Measurements from ENCODE around the gene PCDHGB5. TPM values are rescaled to one million over a fixed set of nuclear protein-coding genes. Genes with fewer than 3 reads are reported as not detected.

The PCDHGB5 gene
- total and polyA plus RNA-seq, 2 donors (not counting 3 experiments of a cell fraction or from before 2014, with no cell fraction given) = 10.1 to 14.4 TPM

DNA sequence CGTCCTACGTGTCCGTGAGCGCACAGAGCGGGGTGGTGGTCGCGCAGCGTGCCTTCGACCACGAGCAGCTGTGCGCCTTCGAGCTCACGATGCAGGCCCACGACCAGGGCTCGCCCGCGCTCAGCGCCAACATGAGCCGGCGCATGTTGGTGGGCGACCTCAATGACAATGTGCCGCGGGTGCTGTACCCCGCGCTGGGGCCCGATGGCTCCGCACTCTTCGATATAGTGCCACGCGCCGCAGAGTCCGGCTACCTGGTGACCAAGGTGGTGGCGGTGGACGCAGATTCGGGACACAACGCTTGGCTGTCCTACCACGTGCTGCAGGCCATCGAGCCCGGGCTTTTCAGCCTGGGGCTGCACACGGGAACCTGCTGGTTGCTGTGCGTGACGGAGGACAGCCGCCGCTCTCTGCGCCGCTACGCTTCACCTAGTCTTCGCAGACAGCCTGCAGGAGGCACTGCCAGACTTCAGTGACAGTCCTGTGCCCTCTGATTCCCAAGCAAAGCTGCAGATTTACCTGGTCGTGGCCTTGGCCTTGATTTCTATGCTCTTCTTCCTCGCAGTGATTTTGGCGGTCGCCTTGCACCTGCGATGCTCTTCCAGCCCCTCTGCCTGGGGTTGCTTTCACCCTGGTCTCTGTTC is 30.2 kb downstream of the PCDHGB5 start:
- BruUV-seq (replicated peaks) = no TSS peak
- H3K4me1 ChIP-seq (ENCODE audit: control insufficient read depth, extremely low read depth, insufficient read depth, low read length) = peaks cover 17% of the 10 kb centered on the region
- POLR2A ChIA-PET = no interaction called here
- dilution Hi-C loops (cut with MboI; ENCODE audit: extremely low pct_ligation_motif_present, low sequenced_read_pairs) = no loop called here
- intact Hi-C loops (cut with micrococcal nuclease) = no loop called here
- no peaks in the 10 kb centered on the region for H3K9me3 ChIP-seq (replicated peaks; ENCODE audit: control insufficient read depth, insufficient read depth, low read length)
- CTCF ChIA-PET = interaction anchor here (1.4 to 6.3 kb wide), 6 partner anchors 20 to 139 kb away, joined by 4 to 308 read pairs (median 36); partner anchors contain the start of genes PCDHGB6 and PCDHGC3
- no peak overlapping the region for H3K4me2 ChIP-seq (ENCODE audit: insufficient read depth, low read length)
- FAIRE-seq (no peak), DNase-seq (ENCODE audit: low read depth, low spot score) (no peak)
- no peak overlapping the region for H3K9ac ChIP-seq (replicated peaks; ENCODE audit: extremely low read depth, insufficient read depth, low read length)
- no peak for TF ChIP-seq GATA2 (IDR thresholded peaks at IDR 0.05; ENCODE audit: insufficient read depth, insufficient read length, low read depth, low read length)
- TF ChIP-seq EZH2 (IDR thresholded peaks at IDR 0.05; ENCODE audit: borderline replicate concordance, low read depth, low read length, severe bottlenecking) = no peak
- TF ChIP-seq POLR2AphosphoS5 (IDR thresholded peaks at IDR 0.05; ENCODE audit: insufficient read depth, low read depth, low read length) = no peak
- TF ChIP-seq MYC (IDR thresholded peaks at IDR 0.05; ENCODE audit: low read depth, low read length) = no peak
- TF ChIP-seq, protein P1, sequence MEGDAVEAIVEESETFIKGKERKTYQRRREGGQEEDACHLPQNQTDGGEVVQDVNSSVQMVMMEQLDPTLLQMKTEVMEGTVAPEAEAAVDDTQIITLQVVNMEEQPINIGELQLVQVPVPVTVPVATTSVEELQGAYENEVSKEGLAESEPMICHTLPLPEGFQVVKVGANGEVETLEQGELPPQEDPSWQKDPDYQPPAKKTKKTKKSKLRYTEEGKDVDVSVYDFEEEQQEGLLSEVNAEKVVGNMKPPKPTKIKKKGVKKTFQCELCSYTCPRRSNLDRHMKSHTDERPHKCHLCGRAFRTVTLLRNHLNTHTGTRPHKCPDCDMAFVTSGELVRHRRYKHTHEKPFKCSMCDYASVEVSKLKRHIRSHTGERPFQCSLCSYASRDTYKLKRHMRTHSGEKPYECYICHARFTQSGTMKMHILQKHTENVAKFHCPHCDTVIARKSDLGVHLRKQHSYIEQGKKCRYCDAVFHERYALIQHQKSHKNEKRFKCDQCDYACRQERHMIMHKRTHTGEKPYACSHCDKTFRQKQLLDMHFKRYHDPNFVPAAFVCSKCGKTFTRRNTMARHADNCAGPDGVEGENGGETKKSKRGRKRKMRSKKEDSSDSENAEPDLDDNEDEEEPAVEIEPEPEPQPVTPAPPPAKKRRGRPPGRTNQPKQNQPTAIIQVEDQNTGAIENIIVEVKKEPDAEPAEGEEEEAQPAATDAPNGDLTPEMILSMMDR (IDR thresholded peaks at IDR 0.05; ENCODE audit: extremely low read depth in 1 of 2, insufficient read depth in 1 of 2, low read depth in 1 of 2, low read length in 2 of 2) = no peak
- TF ChIP-seq, protein P2, sequence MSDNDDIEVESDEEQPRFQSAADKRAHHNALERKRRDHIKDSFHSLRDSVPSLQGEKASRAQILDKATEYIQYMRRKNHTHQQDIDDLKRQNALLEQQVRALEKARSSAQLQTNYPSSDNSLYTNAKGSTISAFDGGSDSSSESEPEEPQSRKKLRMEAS (IDR thresholded peaks at IDR 0.05; ENCODE audit: insufficient read depth, insufficient read length) = no peak
- no peak for TF ChIP-seq POLR2A (IDR thresholded peaks at IDR 0.05; ENCODE audit: low read depth, low read length)
- TF ChIP-seq JUN (IDR thresholded peaks at IDR 0.05; ENCODE audit: borderline replicate concordance, insufficient read depth, insufficient read length, low read depth) = no peak
- TF ChIP-seq FOS (IDR thresholded peaks at IDR 0.05; ENCODE audit: borderline replicate concordance, insufficient read depth, low read length) = no peak
- no peak overlapping the region for H3K27ac ChIP-seq (ENCODE audit: insufficient read depth, low read depth, low read length)
- peaks cover 31 to 69% of the 10 kb centered on the region in 2 experiments for H3K27me3 ChIP-seq (ENCODE audit: control insufficient read depth in 2 of 2, insufficient read depth in 2 of 2, low read length in 2 of 2)
- no peaks in the 10 kb centered on the region for H3K9me1 ChIP-seq (replicated peaks; ENCODE audit: control insufficient read depth, extremely low read depth, insufficient read depth, low read length)
- no peaks in the 10 kb centered on the region for H3K79me2 ChIP-seq (ENCODE audit: control insufficient read depth, insufficient read depth, low read length)
- H2AFZ ChIP-seq (ENCODE audit: low read depth, low read length) = no peak overlapping the region
- H4K20me1 ChIP-seq (replicated peaks; ENCODE audit: control insufficient read depth, extremely low read depth, insufficient read depth, low read length) = no peaks in the 10 kb centered on the region
- no peak overlapping the region for H3K4me3 ChIP-seq (replicated peaks in 1 of 3; ENCODE audit: insufficient read depth in 1 of 3, low read depth in 1 of 3, low read length in 3 of 3)
- H3K36me3 ChIP-seq (ENCODE audit: control insufficient read depth in 2 of 2, extremely low read depth in 1 of 2, insufficient read depth in 2 of 2, low read length in 2 of 2) = no peaks in the 10 kb centered on the region
